Neural crest cell (in vitro differentiated cells): ENCODE data around the gene NR1H4. TPM values are rescaled to one million over a fixed set of nuclear protein-coding genes. Genes with fewer than 3 reads are reported as not detected.

Source experiments
- DNase-seq: peaks from one replicate; pipeline ENCODE4 v3.0.0; 2021; ENCODE audit warnings: low read depth, mixed read lengths, low spot score
- H3K27ac Mint-ChIP-seq: one replicate; pipeline ENCODE4 v1.8.0; 2021; ENCODE audit warnings: mild to moderate bottlenecking, mixed read lengths; ENCODE audit not compliant: unreplicated experiment
- H3K27me3 Mint-ChIP-seq: 2 replicates; pipeline ENCODE4 v1.8.0; 2021; ENCODE audit warnings: low read depth, mild to moderate bottlenecking, mixed read lengths
- H3K36me3 Mint-ChIP-seq: 2 replicates; pipeline ENCODE4 v1.8.0; 2021; ENCODE audit warnings: low read depth, mild to moderate bottlenecking, mixed read lengths
- H3K4me1 Mint-ChIP-seq: 2 replicates; pipeline ENCODE4 v1.8.0; 2021; ENCODE audit warnings: mixed read lengths
- H3K4me3 Mint-ChIP-seq: one replicate; pipeline ENCODE4 v1.8.0; 2021; ENCODE audit warnings: mild to moderate bottlenecking, mixed read lengths
- H3K9me3 Mint-ChIP-seq: 2 replicates; pipeline ENCODE4 v1.8.0; 2021; ENCODE audit warnings: mixed read lengths
- CTCF ChIP-seq: fragments of 200-600 bp; sonication (generic); conservative IDR thresholded peaks from 2 replicates; pipeline ENCODE4 v1.5.0; 2021; ENCODE audit warnings: antibody characterized with exemption, mild to moderate bottlenecking
- total RNA-seq: library from RNA; stranded (reverse); gene quantifications from 2 replicates; pipeline ENCODE4 v1.2.1, GENCODE V29; 2021

The NR1H4 gene
- total RNA-seq, 1 donor from 2014 or later: not detected

- Mint-ChIP-seq H3K4me1 (peaks cover 13% of the 10 kb centered on the region), H3K9me3 (no peaks in the 10 kb centered on the region), H3K27me3 (peaks cover 14% of the 10 kb centered on the region), H3K36me3 (no peaks in the 10 kb centered on the region), H3K27ac (no peak overlapping the region), H3K4me3 (no peak overlapping the region)
- DNase-seq: no peak
- no peak for TF ChIP-seq CTCF
Observed at GRCh38 chr12:100445081-100445481, 28.6 kb upstream of the NR1H4 start.

- no peak for TF ChIP-seq CTCF
- Mint-ChIP-seq H3K4me3 (peak overlapping the region; percentile 64), H3K9me3 (no peaks in the 10 kb centered on the region), H3K27me3 (peaks cover 1% of the 10 kb centered on the region), H3K27ac (peak overlapping the region; percentile 28), H3K36me3 (no peaks in the 10 kb centered on the region), H3K4me1 (peaks cover 13% of the 10 kb centered on the region)
- DNase-seq: no peak
Observed at GRCh38 chr12:100447381-100447780, 26.3 kb upstream of the NR1H4 start.

DNA sequence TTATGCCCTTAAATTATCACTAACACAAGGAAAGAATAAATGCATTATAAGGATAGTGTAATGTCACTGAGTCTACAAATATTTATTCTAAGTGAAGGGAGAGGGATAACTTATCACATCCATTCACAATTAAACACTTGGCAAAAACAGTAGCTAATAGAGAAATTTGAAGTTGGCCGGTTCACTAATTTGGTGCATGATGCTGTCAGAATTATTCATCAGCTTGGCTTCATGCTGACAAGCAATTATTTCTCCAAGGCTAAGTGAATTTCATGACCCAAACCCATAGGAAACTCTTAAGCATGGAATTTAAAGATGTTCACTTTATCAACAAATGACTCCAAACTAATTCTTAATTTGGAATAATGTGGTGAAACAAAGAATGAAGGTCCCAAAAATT, 25.0 kb upstream of the NR1H4 start:
- no peak overlapping the region for H3K27ac Mint-ChIP-seq
- TF ChIP-seq CTCF: no peak
- peaks cover 16% of the 10 kb centered on the region for H3K4me1 Mint-ChIP-seq
- no peaks in the 10 kb centered on the region for H3K36me3 Mint-ChIP-seq
- no peaks in the 10 kb centered on the region for H3K27me3 Mint-ChIP-seq
- H3K9me3 Mint-ChIP-seq: no peaks in the 10 kb centered on the region
- DNase-seq: no peak
- H3K4me3 Mint-ChIP-seq: no peak overlapping the region

DNA sequence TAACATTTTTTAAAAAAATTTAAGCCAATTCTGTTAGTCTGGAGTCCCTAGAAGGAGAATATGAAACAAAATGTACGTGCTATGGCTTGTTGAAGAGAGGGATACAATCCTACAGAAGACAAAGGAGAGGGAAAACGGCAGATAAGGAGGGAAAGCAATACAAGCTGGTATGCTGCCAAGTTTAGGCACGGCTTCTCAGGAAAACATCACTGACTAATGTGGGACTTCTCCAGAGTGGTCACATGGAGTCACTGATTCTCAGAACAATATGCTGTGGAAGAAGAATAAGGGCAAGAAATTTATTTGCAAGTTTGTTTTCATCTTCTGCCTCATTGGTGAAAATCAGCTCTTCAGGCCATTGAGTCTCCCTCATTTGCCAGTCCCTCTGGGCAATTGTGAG, 22.9 kb upstream of the NR1H4 start:
- Mint-ChIP-seq H3K9me3 (no peaks in the 10 kb centered on the region), H3K36me3 (no peaks in the 10 kb centered on the region), H3K27me3 (no peaks in the 10 kb centered on the region), H3K4me1 (peaks cover 17% of the 10 kb centered on the region), H3K4me3 (no peak overlapping the region), H3K27ac (no peak overlapping the region)
- no peak for DNase-seq
- TF ChIP-seq CTCF: no peak

DNA sequence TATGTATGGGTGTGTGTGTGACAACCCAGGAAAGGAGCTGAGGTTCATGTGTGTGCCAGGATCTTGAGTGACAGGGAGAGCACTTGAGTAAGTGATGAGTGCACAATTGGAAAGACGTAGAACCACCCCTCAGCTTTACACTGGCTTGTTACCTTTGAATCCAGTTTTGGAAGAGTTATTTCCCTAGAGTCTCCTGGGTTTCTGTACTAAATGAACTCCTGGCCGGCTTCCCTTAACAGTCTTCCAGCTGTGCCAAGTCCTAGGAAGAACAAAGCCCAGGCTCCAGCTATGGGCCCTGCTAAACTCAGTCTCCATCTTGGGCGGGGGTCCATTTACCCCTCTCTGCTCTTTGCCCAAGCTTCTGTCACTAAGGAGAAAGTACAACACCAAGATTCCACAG, 19.7 kb upstream of the NR1H4 start:
- no peak for DNase-seq
- no peak for TF ChIP-seq CTCF
- Mint-ChIP-seq H3K9me3 (no peaks in the 10 kb centered on the region), H3K4me1 (peaks cover 4% of the 10 kb centered on the region), H3K4me3 (no peak overlapping the region), H3K36me3 (no peaks in the 10 kb centered on the region), H3K27me3 (no peaks in the 10 kb centered on the region), H3K27ac (no peak overlapping the region)

DNA sequence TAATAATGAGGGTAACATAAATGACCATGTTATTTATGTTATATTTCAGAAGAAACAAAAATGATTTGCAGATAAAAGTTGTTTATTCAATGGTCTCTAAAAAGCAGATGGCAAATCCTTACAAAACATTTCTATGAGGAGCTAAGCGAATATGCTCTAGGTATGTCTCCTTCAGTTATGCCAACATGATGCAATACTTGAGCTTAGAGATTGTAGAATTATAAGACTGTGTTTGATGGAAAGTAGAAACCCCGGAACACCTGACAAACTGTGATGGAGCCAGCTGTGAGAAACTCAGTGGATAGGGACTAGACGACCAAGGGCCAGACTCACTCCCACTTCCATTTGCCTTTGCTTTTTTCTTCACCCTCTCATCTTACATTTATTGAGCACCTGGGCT, 17.8 kb upstream of the NR1H4 start:
- Mint-ChIP-seq H3K27ac (no peak overlapping the region), H3K4me3 (no peak overlapping the region), H3K36me3 (no peaks in the 10 kb centered on the region), H3K4me1 (peaks cover 15% of the 10 kb centered on the region), H3K9me3 (no peaks in the 10 kb centered on the region), H3K27me3 (no peaks in the 10 kb centered on the region)
- no peak for DNase-seq
- TF ChIP-seq CTCF: no peak
